Measurements from ENCODE around the gene SIK2. TPM values are rescaled to one million over a fixed set of nuclear protein-coding genes. Genes with fewer than 3 reads are reported as not detected.

Gene SIK2
- total RNA-seq, 1 experiment from 2014 or later = 9.0 TPM

DNA sequence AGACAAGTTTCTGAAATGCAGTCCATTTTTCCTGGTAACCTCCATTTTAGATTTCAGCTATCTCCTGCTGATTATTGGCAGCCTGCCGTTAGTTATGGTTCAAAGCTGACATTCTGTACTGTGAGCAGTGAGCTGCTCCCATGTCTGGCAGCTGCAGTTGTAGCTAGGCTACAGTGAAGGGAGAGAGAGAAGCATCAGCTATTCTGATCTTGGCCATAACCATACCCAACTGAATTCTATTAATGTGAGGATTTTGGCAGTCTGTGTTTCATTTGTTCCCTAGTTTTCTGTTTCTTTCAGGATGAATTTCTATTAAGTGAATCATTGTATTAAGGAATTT lies 33.4 kb downstream of the SIK2 start:
- intact Hi-C loops (cut with micrococcal nuclease) = no loop called here
- Histone ChIP-seq H3K9me2 (replicated peaks; ENCODE audit: low read length) (no peaks in the 10 kb centered on the region), H3K36me3 (ENCODE audit: low read depth, low read length) (no peaks in the 10 kb centered on the region), H4K20me1 (ENCODE audit: low read length) (no peaks in the 10 kb centered on the region), H3F3A (ENCODE audit: low read length, unreplicated experiment) (no peaks in the 10 kb centered on the region), H3K27me3 (ENCODE audit: low read length) (no peaks in the 10 kb centered on the region), H3K79me2 (ENCODE audit: low read length) (no peaks in the 10 kb centered on the region), H3K4me3 (ENCODE audit: low read length) (no peak overlapping the region), H3K4me2 (ENCODE audit: low read length) (no peak overlapping the region), H3K27ac (ENCODE audit: low read length) (no peak overlapping the region), H3K4me1 (ENCODE audit: insufficient read depth, low read length) (peaks cover 18% of the 10 kb centered on the region), H3K9ac (ENCODE audit: low read length) (no peak overlapping the region), H2AFZ (ENCODE audit: low read length) (no peak overlapping the region), H3K9me3 (ENCODE audit: low read length) (no peaks in the 10 kb centered on the region)
- no TSS peak for BruUV-seq (replicated peaks)
- TF ChIP-seq EZH2phosphoT487 (IDR thresholded peaks at IDR 0.05; ENCODE audit: borderline replicate concordance, low read length) = no peak
- TF ChIP-seq EZH2 (IDR thresholded peaks at IDR 0.05; ENCODE audit: low read length, unreplicated experiment) = no peak
- TF ChIP-seq CTCF (conservative IDR thresholded peaks at IDR 0.05; ENCODE audit: low read depth, low read length) = no peak
- DNase-seq (no peak), ATAC-seq (no peak)
- POLR2A ChIA-PET (ENCODE audit: unreplicated experiment) = no interaction called here
- CTCF ChIA-PET = no interaction called here

- Histone ChIP-seq H3K9me2 (replicated peaks; ENCODE audit: low read length) (no peaks in the 10 kb centered on the region), H3K27me3 (ENCODE audit: low read length) (no peaks in the 10 kb centered on the region), H3K9ac (ENCODE audit: low read length) (no peak overlapping the region), H3F3A (ENCODE audit: low read length, unreplicated experiment) (no peaks in the 10 kb centered on the region), H3K36me3 (ENCODE audit: low read depth, low read length) (no peaks in the 10 kb centered on the region; the same call in 1 of the 2 replicates), H3K4me2 (ENCODE audit: low read length) (no peak overlapping the region), H3K4me3 (ENCODE audit: low read length) (no peak overlapping the region), H3K9me3 (ENCODE audit: low read length) (no peaks in the 10 kb centered on the region), H3K4me1 (ENCODE audit: insufficient read depth, low read length) (peaks cover 18% of the 10 kb centered on the region), H4K20me1 (ENCODE audit: low read length) (no peaks in the 10 kb centered on the region), H2AFZ (ENCODE audit: low read length) (no peak overlapping the region), H3K79me2 (ENCODE audit: low read length) (no peaks in the 10 kb centered on the region), H3K27ac (ENCODE audit: low read length) (no peak overlapping the region)
- ATAC-seq = no peak
- BruUV-seq (replicated peaks) = no TSS peak
- DNase-seq = no peak
- TF ChIP-seq EZH2phosphoT487 (IDR thresholded peaks at IDR 0.05; ENCODE audit: borderline replicate concordance, low read length) (no peak), EZH2 (IDR thresholded peaks at IDR 0.05; ENCODE audit: low read length, unreplicated experiment) (no peak), CTCF (conservative IDR thresholded peaks at IDR 0.05; ENCODE audit: low read depth, low read length) (no peak)
- intact Hi-C loops (cut with micrococcal nuclease) = no loop called here
- POLR2A ChIA-PET (ENCODE audit: unreplicated experiment) = no interaction called here
- CTCF ChIA-PET = no interaction called here
Observed at GRCh38 chr11:111637885-111638284, 35.6 kb downstream of the SIK2 start.

- H2AFZ ChIP-seq (ENCODE audit: low read length) = no peak overlapping the region
- ChIA-PET CTCF (no interaction called here), POLR2A (ENCODE audit: unreplicated experiment) (no interaction called here)
- H3K9me2 ChIP-seq (replicated peaks; ENCODE audit: low read length) = no peaks in the 10 kb centered on the region
- DNase-seq (no peak), ATAC-seq (no peak)
- H3K27ac ChIP-seq (ENCODE audit: low read length) = no peak overlapping the region
- no TSS peak for BruUV-seq (replicated peaks)
- H3F3A ChIP-seq (ENCODE audit: low read length, unreplicated experiment) = no peaks in the 10 kb centered on the region
- TF ChIP-seq EZH2phosphoT487 (IDR thresholded peaks at IDR 0.05; ENCODE audit: borderline replicate concordance, low read length) (no peak), EZH2 (IDR thresholded peaks at IDR 0.05; ENCODE audit: low read length, unreplicated experiment) (no peak), CTCF (conservative IDR thresholded peaks at IDR 0.05; ENCODE audit: low read depth, low read length) (no peak)
- H3K9ac ChIP-seq (ENCODE audit: low read length) = no peak overlapping the region
- intact Hi-C loops (cut with micrococcal nuclease) = no loop called here
- no peak overlapping the region for H3K4me3 ChIP-seq (ENCODE audit: low read length)
- no peaks in the 10 kb centered on the region for H3K27me3 ChIP-seq (ENCODE audit: low read length)
- H3K4me2 ChIP-seq (ENCODE audit: low read length) = no peak overlapping the region
- no peaks in the 10 kb centered on the region; the same call in 1 of the 2 replicates for H3K36me3 ChIP-seq (ENCODE audit: low read depth, low read length)
- H3K9me3 ChIP-seq (ENCODE audit: low read length) = no peaks in the 10 kb centered on the region
- no peaks in the 10 kb centered on the region for H3K79me2 ChIP-seq (ENCODE audit: low read length)
- H3K4me1 ChIP-seq (ENCODE audit: insufficient read depth, low read length) = peaks cover 9% of the 10 kb centered on the region
- H4K20me1 ChIP-seq (ENCODE audit: low read length) = no peaks in the 10 kb centered on the region
Observed at GRCh38 chr11:111639226-111639925, 37.1 kb downstream of the SIK2 start.

Measured in PC-3 (cell line).